ENCODE measurements around the gene TUBG2. TPM values are rescaled to one million over a fixed set of nuclear protein-coding genes. Genes with fewer than 3 reads are reported as not detected.
"Not testable (repeated sequence)": the region's sequence is repeated elsewhere in the genome, so short reads cannot be mapped to it uniquely, and the experiment has no call there.

The TUBG2 gene
- total RNA-seq, 1 donor from 2014 or later = 3.6 TPM

- no peak for DNase-seq (ENCODE audit: low read depth, low spot score)
These were observed 5.6 kb upstream of the TUBG2 start for GRCh38 chr17:42653179-42654124.

GRCh38 chr17:42655528-42655927, 3.6 kb upstream of the TUBG2 start:
- no peak for DNase-seq (ENCODE audit: low read depth, low spot score)

GRCh38 chr17:42657824-42658588, 1.1 kb upstream of the TUBG2 start:
- no peak for DNase-seq (ENCODE audit: low read depth, low spot score)

GRCh38 chr17:42659932-42660274, 819 bp downstream of the TUBG2 start:
- DNase-seq (ENCODE audit: low read depth, low spot score) = not testable (repeated sequence)

- no peak for DNase-seq (ENCODE audit: low read depth, low spot score)
These were observed 1.7 kb downstream of the TUBG2 start for GRCh38 chr17:42660692-42661345.

- DNase-seq (ENCODE audit: low read depth, low spot score) = no peak
These were observed 6.5 kb downstream of the TUBG2 start for GRCh38 chr17:42665581-42666001.

GRCh38 chr17:42666126-42666525, 7.0 kb downstream of the TUBG2 start:
- not testable (repeated sequence) for DNase-seq (ENCODE audit: low read depth, low spot score)

- no peak for DNase-seq (ENCODE audit: low read depth, low spot score)
These were observed 8.2 kb downstream of the TUBG2 start for GRCh38 chr17:42667088-42667951.

GRCh38 chr17:42669705-42669976, 10.6 kb downstream of the TUBG2 start:
- DNase-seq (ENCODE audit: low read depth, low spot score) = no peak

GRCh38 chr17:42669977-42670788, 11.1 kb downstream of the TUBG2 start:
- DNase-seq (ENCODE audit: low read depth, low spot score) = no peak

- no peak for DNase-seq (ENCODE audit: low read depth, low spot score)
These were observed 11.9 kb downstream of the TUBG2 start for GRCh38 chr17:42670789-42671657.

GRCh38 chr17:42672038-42672437, 13.0 kb downstream of the TUBG2 start:
- DNase-seq (ENCODE audit: low read depth, low spot score) = no peak

- no peak for DNase-seq (ENCODE audit: low read depth, low spot score)
These were observed 14.3 kb downstream of the TUBG2 start for GRCh38 chr17:42673266-42673884.

GRCh38 chr17:42673885-42674754, 15.0 kb downstream of the TUBG2 start:
- no peak for DNase-seq (ENCODE audit: low read depth, low spot score)

GRCh38 chr17:42674755-42675347, 15.8 kb downstream of the TUBG2 start:
- DNase-seq (ENCODE audit: low read depth, low spot score) = no peak

GRCh38 chr17:42675348-42675964, 16.4 kb downstream of the TUBG2 start:
- DNase-seq (ENCODE audit: low read depth, low spot score) = no peak

- DNase-seq (ENCODE audit: low read depth, low spot score) = no peak
These were observed 16.9 kb downstream of the TUBG2 start for GRCh38 chr17:42675965-42676423.

All from pulmonary artery endothelial cell (primary cell).